Left cardiac atrium (tissue), 4 donors: ENCODE measurements around the gene VAV2. TPM values are rescaled to one million over a fixed set of nuclear protein-coding genes. Genes with fewer than 3 reads are reported as not detected.
"Not testable (repeated sequence)": the region's sequence is repeated elsewhere in the genome, so short reads cannot be mapped to it uniquely, and the experiment has no call there.

Experiments
- ATAC-seq, 2 donors: fragments of 200-7000 bp; cut with Tn5 transposase; one replicate each; pipeline ENCODE4 v1.9.1; 2020; ENCODE audit warnings: mild to moderate bottlenecking in 2 of 2, moderate library complexity in 2 of 2
- DNase-seq: peaks from one replicate; pipeline ENCODE4 v3.0.0-alpha.2; 2020
- intact Hi-C, 2 donors: fragments of 100-400 bp; cut with DNase I; formaldehyde crosslinking; loops; one replicate each; pipeline versions ENCODE4 v1.14.1 to v1.15.1; 2022 to 2023
- total RNA-seq, 2 donors: library from RNA; stranded (reverse); fragmentation: NEBNext Ultra II Directional; extraction: Animal tissue kit (Norgen Biotek cat#: 25700); gene quantifications; one replicate each; pipeline ENCODE4 v1.2.1, GENCODE V29; 2021
- donor health status: DM: no; HTN: yes; CAD: no.
- donor health status: DM: no; HTN: yes; CAD: no; lungs with severe emphysema.
- donor health status: DM: yes; HTN: yes; CAD: no.
- donor health status: Dilated cardiomyopathy.

Gene VAV2
- total RNA-seq, 2 donors from 2014 or later: 8.3 to 9.6 TPM

GRCh38 chr9:133988771-133989170 is 3.4 kb downstream of the VAV2 start:
- DNase-seq, ATAC-seq, intact Hi-C loops: not testable (repeated sequence)

- no peak for DNase-seq
Observed at GRCh38 chr9:133987946-133988665, 4.0 kb downstream of the VAV2 start.

GRCh38 chr9:133987446-133987788 is 4.7 kb downstream of the VAV2 start:
- intact Hi-C loops: no loop called here
- DNase-seq (no peak), ATAC-seq (no peak)

More at GRCh38 chr9:133987946-133988665, 4.0 kb downstream of the VAV2 start:
- no peak for ATAC-seq
- intact Hi-C loops: no loop called here

- DNase-seq: no peak
- intact Hi-C loops: no loop called here
- no peak for ATAC-seq
Observed at GRCh38 chr9:133986774-133987445, 5.2 kb downstream of the VAV2 start.

GRCh38 chr9:133986061-133986460 is 6.1 kb downstream of the VAV2 start:
- intact Hi-C loops: no loop called here
- no peak for DNase-seq
- no peak for ATAC-seq

- intact Hi-C loops: no loop called here
- no peak for ATAC-seq
- DNase-seq: no peak
Observed at GRCh38 chr9:133982971-133983720, 9.0 kb downstream of the VAV2 start.

GRCh38 chr9:133981958-133982681 is 10.0 kb downstream of the VAV2 start:
- intact Hi-C loops: no loop called here
- DNase-seq (no peak), ATAC-seq (no peak)

GRCh38 chr9:133981589-133981957 is 10.6 kb downstream of the VAV2 start:
- no peak for DNase-seq
- intact Hi-C loops: no loop called here
- ATAC-seq: no peak

GRCh38 chr9:133980864-133981588 is 11.1 kb downstream of the VAV2 start:
- intact Hi-C loops: no loop called here
- ATAC-seq: no peak
- no peak for DNase-seq

- intact Hi-C loops: no loop called here
- ATAC-seq: no peak
- DNase-seq: no peak
Observed at GRCh38 chr9:133979921-133980863, 11.9 kb downstream of the VAV2 start.

GRCh38 chr9:133979273-133979920 is 12.7 kb downstream of the VAV2 start:
- intact Hi-C loops: no loop called here
- DNase-seq (peak; percentile 61), ATAC-seq (peak; percentile 74 to 83)

GRCh38 chr9:133978899-133979272 is 13.2 kb downstream of the VAV2 start:
- ATAC-seq (no peak), DNase-seq (no peak)
- intact Hi-C loops: no loop called here

GRCh38 chr9:133978226-133978898 is 13.8 kb downstream of the VAV2 start:
- DNase-seq: no peak
- no peak for ATAC-seq
- intact Hi-C loops: no loop called here

GRCh38 chr9:133977421-133978201 is 14.5 kb downstream of the VAV2 start:
- intact Hi-C loops: no loop called here
- DNase-seq (peak; percentile 11), ATAC-seq (no peak)

- no peak for ATAC-seq
- peak; percentile 15 for DNase-seq
Observed at GRCh38 chr9:133976887-133977286, 15.2 kb downstream of the VAV2 start.

GRCh38 chr9:133976191-133976861 is 15.8 kb downstream of the VAV2 start:
- DNase-seq (peak; percentile 5), ATAC-seq (no peak)
- intact Hi-C loops: no loop called here

More at GRCh38 chr9:133976887-133977286, 15.2 kb downstream of the VAV2 start:
- intact Hi-C loops: no loop called here
